Ovary (tissue), 3 donors: Measurements from ENCODE around the gene SNX30.

Experiments used
- CTCF ChIP-seq, 3 donors: fragments of 450-650 bp in 2 of 3; fragments of 200-600 bp in 1 of 3; IDR thresholded peaks; one replicate each; pipeline versions ENCODE4 v1.5.1 to v1.8.0; 2016 to 2022; ENCODE audit warnings: antibody characterized with exemption in 3 of 3, mild to moderate bottlenecking in 1 of 3
- EP300 ChIP-seq: sonication (generic); formaldehyde crosslinking; IDR thresholded peaks from one replicate; pipeline ENCODE4 v1.6.1; 2017; ENCODE audit warnings: antibody characterized with exemption
- POLR2A ChIP-seq: fragments of 450-650 bp; IDR thresholded peaks from one replicate; pipeline ENCODE4 v1.6.1; 2017; ENCODE audit warnings: antibody characterized with exemption, mild to moderate bottlenecking, moderate library complexity
- donor health status: DM: no; HTN: no; CAD: no.

- no peak for TF ChIP-seq CTCF (IDR thresholded peaks at IDR 0.05)
- TF ChIP-seq POLR2A = no peak
- no peak for TF ChIP-seq EP300
Measured at GRCh38 chr9:112780450-112781036, 30.0 kb downstream of the SNX30 start.
